ENCODE results near the gene PTRH1. TPM values are rescaled to one million over a fixed set of nuclear protein-coding genes. Genes with fewer than 3 reads are reported as not detected.

PTRH1 gene
- total RNA-seq, 2 donors from 2014 or later: 6.5 to 13.5 TPM

DNA sequence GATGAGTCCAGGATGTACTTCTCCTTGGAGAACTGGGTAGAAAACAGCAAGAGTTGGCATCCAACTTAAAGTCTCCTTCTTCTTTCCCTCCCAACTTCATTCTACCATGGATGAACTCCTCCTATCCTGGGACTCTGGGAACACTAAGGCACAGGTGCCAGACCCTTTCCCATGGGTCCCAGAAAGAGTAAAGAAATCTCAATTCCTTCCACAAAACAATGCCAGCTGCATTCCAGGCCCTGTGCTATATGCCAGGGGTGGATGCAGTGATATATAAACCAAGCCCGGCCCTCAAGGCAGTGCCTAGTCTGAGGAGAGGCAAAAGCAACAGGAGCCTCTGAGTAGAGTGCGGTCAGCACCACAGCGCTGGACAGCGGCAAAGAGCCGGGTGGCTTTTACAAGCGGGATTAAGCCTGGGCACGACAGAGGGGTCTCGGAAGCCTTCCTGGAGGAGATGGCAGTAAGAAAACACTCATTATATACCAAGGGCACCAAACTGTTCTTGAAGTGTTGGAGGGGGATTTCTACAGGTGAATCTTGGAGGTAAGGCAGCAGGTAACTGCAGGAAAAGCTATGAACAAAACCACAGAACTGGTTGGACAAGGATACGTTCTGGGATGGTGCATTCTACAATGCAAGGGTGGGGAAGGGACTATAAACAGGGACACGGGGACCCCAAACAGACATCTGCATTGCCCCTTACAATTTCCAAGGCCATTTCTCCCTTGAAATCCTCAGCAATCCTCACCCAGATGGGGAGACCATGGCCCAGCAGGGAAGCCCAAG is 36.0 kb upstream of the PTRH1 start:
- Mint-ChIP-seq H3K27me3 (no peaks in the 10 kb centered on the region), H3K27ac (no peak overlapping the region), H3K4me1 (peaks cover 8% of the 10 kb centered on the region), H3K36me3 (ENCODE audit: low read depth) (peaks cover 66% of the 10 kb centered on the region), H3K9me3 (no peaks in the 10 kb centered on the region), H3K4me3 (no peak overlapping the region)
- no peak for ATAC-seq (replicated peaks)

DNA sequence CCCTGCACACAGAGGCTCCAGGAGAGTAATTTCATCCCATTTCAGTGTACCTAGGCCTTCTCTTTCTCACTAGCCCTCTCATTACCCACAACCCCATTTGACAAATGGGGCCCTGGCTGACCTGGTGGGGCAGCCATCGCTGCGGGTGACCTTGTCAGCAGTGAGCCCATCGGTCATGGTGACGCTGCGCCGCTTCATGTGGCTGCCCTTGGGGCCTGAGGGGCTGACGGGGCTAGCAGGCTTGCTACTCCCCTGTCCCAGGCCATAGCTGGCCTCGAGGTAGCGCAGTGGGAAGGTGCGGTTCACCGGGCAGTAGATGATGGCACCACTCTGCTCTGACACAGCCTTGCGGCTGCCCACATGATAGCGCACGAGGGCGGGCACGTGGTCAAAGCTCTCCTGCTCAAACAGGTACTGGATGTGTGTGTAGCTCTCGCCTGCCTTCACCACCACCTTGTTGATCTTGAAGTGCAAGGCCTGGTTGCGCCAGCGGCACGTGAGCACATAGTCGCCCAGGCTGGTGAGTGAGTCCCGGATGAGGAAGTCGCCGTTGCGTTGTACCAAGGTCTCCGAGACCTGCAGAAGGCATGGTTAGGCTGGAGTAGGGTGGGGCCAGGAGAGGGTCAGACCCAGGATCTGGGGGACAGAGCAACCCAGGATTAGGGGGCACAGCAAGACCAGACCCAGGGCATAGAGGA is 33.8 kb upstream of the PTRH1 start:
- Mint-ChIP-seq H3K4me3 (no peak overlapping the region), H3K27ac (no peak overlapping the region), H3K4me1 (peaks cover 8% of the 10 kb centered on the region), H3K36me3 (ENCODE audit: low read depth) (peaks cover 87% of the 10 kb centered on the region), H3K9me3 (no peaks in the 10 kb centered on the region), H3K27me3 (no peaks in the 10 kb centered on the region)
- ATAC-seq (replicated peaks): no peak

DNA sequence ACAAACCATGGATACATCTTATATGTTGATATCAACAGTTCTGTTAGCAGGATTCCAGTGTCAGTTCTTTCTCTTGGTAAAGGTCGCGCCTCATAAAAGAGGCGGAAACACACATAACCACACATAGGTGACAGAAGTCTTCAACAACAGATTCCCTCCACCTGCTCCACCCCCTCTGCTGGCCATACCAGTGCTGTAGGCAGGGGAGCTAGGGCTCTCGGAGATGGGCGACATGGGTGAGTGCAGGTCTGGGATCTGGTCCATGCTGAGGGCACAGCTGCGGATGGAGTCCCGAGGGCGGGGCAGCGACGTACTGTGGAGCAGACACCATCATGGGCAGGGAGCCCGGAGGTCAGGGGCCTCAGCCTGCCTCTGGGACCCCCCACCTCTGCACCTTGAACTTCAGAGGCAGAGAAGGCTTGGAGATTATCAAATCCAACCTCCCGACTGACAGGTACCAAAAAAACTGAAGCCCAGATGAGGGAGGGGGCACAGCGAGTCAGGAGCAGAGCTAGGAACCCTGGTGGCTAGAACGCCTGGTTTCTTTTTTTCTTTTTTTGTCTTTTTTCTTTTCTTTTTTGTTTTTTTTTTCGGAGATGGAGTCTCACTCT is 31.6 kb upstream of the PTRH1 start:
- ATAC-seq (replicated peaks): no peak
- Mint-ChIP-seq H3K27ac (peak overlapping the region; percentile 28), H3K27me3 (no peaks in the 10 kb centered on the region), H3K4me1 (peaks cover 3% of the 10 kb centered on the region), H3K4me3 (no peak overlapping the region), H3K9me3 (no peaks in the 10 kb centered on the region), H3K36me3 (ENCODE audit: low read depth) (peaks cover 98% of the 10 kb centered on the region)

DNA sequence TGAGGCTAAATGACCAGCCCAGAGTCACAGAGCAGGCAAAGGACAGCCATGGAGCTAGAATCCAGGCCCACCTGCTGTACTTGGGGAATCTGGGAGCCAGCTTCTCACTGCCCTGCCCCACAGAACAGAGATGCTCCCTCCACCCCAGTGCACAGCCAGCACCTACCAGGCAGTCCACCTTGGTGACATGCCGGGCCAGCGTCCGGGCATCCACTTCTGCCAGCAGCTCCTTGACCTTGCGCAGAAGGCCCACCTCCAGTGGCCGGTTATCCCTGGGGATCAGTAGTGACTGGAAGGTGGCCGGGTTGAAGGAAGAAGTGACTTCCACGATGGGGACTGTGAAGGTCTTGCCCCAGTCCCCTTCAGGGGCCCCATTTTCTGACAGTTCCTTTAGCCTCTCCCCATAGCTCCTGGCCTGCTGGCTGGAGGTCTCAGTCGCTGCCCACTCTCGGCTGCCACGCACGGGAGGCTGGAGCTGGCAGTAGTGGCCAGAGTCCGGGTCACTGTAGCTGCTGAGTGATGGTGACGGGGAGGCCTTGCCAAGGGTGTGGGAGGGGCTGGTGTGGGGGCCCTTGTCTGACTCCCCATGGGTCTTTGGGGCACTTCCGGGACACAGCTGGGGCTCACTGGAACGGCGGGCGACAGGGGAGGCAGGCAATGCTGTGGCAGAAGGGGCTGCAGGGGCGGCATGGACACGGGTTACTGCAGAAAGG is 29.1 kb upstream of the PTRH1 start:
- H3K4me3 Mint-ChIP-seq: no peak overlapping the region
- no peak overlapping the region for H3K27ac Mint-ChIP-seq
- no peaks in the 10 kb centered on the region for H3K9me3 Mint-ChIP-seq
- peaks cover 89% of the 10 kb centered on the region for H3K36me3 Mint-ChIP-seq (ENCODE audit: low read depth)
- H3K4me1 Mint-ChIP-seq: no peaks in the 10 kb centered on the region
- H3K27me3 Mint-ChIP-seq: no peaks in the 10 kb centered on the region
- ATAC-seq (replicated peaks): no peak

DNA sequence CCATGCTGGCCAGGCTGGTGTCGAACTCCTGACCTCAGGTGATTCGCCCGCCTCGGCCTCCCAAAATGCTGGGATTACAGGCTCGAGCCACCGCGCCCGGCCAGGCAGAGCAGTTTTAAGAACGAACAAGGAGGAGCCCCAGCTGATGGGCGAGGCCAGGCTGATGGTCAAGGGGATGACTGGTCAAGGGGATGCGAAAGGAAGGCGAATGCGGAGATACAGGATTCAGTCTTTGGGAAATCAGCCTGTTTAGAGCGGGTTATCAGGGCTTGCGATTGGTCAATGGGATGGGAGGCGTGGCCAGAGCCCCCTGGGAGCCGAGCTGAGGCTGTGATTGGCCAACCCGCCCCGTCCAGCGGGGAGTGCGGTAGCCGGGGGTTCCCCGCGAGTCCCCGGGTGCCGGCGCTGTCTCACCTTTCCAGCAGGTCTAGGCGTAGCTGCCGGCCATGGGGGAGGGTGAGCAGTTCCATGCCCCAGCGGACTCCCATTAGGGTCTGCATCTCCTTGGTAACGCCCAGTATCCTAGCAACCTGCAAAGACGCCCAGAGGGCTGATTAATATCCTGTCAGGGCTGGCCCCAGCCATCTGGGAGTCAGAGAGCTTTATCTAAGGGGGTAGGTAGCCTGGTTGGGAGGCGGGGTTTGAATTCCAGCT is 27.1 kb upstream of the PTRH1 start:
- Mint-ChIP-seq H3K27me3 (no peaks in the 10 kb centered on the region), H3K9me3 (no peaks in the 10 kb centered on the region), H3K27ac (no peak overlapping the region), H3K36me3 (ENCODE audit: low read depth) (peaks cover 86% of the 10 kb centered on the region), H3K4me3 (no peak overlapping the region), H3K4me1 (no peaks in the 10 kb centered on the region)
- ATAC-seq (replicated peaks): no peak

DNA sequence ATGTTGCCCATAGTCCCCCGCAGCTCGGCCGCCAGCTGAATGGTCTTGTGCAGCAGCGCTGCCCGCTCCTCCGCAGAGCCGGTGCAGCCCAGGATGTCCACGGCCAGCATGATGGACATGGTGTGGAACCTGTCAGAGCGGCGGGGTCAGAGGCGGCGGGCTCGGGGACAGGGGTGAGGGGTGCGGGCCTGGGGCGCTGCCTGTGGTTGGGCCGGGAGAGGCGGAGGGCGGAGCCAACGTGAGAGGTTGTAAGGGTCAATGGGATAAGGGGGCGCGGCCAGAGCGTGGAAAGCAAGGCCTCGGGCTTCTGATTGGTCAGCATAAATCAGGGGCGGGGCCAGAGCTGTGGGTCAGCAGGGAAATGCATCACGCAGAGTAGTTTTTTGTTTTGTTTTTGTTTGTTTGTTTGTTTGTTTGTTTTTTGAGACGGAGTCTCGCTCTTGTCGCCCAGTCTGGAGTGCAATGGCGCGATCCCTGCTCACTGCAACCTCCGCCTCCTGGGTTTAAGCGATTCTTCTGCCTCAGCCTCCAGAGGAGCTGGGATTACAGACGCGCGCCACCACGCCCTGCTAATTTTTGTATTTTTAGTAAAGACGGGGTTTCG is 26.5 kb upstream of the PTRH1 start:
- H3K4me1 Mint-ChIP-seq: no peaks in the 10 kb centered on the region
- peaks cover 80% of the 10 kb centered on the region for H3K36me3 Mint-ChIP-seq (ENCODE audit: low read depth)
- ATAC-seq (replicated peaks): peak; percentile 21
- H3K27me3 Mint-ChIP-seq: no peaks in the 10 kb centered on the region
- H3K4me3 Mint-ChIP-seq: no peak overlapping the region
- no peak overlapping the region for H3K27ac Mint-ChIP-seq
- no peaks in the 10 kb centered on the region for H3K9me3 Mint-ChIP-seq

DNA sequence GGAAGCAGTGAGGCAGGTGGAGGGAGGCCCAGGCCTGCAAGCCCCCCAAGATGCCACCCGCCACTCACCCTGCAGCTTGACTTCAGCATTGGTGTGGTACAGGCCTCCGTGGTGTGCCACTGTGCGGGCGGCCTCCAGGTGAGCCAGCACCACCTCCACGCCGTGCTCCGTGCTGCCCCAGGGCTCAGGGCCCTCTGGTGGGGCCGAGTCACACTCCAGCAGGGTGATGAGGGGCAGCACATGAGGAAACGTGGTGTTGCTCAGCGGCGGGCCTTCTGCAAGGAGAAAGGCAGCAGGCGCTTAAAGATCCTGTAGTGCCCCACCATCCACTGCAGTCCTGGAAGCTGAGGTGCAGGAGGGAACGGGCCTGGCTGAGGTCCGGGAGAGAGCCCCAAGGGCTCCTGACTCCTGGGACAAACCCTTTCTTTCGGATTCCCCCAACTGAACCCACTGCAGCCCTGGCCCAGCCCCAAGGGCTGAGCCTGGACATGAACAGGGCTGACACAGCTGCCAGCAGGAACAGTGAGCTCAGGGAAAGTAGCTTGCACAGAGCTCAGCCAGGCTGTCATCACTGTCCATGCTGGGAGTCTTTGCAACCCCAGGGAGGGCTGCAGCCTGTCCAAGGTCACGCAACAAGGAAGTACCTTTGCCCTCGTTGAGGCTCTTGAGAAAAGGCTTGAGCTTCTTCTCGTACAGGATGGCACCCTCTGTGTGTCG is 24.3 kb upstream of the PTRH1 start:
- no peaks in the 10 kb centered on the region for H3K9me3 Mint-ChIP-seq
- no peaks in the 10 kb centered on the region for H3K27me3 Mint-ChIP-seq

DNA sequence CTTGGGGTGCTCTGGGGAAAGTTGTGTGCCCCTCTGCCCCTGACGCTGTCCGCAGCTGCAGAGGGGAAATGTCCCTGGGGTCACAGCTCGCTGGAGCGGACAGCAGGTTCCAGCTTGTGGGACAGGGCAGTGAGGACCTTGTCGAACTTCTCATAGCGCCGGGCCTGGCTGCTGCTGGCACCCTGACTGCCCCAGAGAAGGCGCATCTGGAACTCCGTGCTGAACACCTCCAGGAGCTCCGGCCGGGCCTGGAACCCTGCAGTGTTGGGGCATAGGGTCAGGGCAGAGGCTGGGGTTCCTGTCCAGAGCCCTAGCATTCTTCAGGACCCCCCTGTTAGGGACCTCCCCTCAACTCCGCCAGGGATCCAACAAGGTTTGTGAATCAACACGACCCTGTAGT is 23.2 kb upstream of the PTRH1 start:
- Mint-ChIP-seq H3K27ac (no peak overlapping the region), H3K27me3 (no peaks in the 10 kb centered on the region), H3K36me3 (ENCODE audit: low read depth) (peaks cover 48% of the 10 kb centered on the region), H3K4me3 (no peak overlapping the region), H3K4me1 (peaks cover 4% of the 10 kb centered on the region), H3K9me3 (no peaks in the 10 kb centered on the region)
- ATAC-seq (replicated peaks): no peak

More for the DNA sequence above, 24.3 kb upstream of the PTRH1 start:
- H3K4me3 Mint-ChIP-seq: no peak overlapping the region
- no peaks in the 10 kb centered on the region for H3K4me1 Mint-ChIP-seq
- H3K27ac Mint-ChIP-seq: no peak overlapping the region
- no peak for ATAC-seq (replicated peaks)
- peaks cover 58% of the 10 kb centered on the region for H3K36me3 Mint-ChIP-seq (ENCODE audit: low read depth)

DNA sequence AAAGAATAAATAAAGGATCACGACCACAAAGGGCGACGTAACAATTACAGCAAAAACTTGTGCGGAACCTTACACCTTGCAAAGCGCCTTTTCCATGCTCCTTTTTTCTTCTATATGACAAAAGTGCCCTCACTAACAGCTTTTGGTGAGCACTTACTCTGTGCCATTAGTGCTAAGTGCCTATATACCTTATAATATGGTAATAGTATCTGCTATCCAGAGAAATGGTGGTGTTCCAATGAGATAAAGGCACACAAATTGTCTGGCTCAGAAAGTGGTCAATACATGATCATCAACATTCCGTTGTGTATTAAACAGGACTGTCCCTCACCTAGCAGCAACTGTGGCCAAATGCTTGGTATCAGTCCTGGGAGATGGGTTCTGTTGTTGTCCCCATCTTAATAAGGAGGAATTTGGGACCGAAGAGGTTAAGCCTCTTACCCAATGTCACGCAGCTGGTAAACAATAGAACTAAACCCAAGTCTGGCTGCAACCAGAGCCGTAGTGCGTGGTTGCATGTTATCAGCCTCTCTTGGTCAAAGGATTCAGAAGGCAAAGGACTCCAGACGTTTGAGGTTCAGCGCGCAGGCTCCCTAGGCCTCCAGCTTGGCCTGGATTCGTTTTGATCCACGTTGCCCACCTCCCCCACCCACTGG is 20.2 kb upstream of the PTRH1 start:
- peaks cover 5% of the 10 kb centered on the region for H3K4me1 Mint-ChIP-seq
- peak overlapping the region; percentile 80 for H3K4me3 Mint-ChIP-seq
- ATAC-seq (replicated peaks): no peak
- H3K27ac Mint-ChIP-seq: peak overlapping the region; percentile 92
- peaks cover 18% of the 10 kb centered on the region for H3K36me3 Mint-ChIP-seq (ENCODE audit: low read depth)
- H3K9me3 Mint-ChIP-seq: no peaks in the 10 kb centered on the region
- H3K27me3 Mint-ChIP-seq: no peaks in the 10 kb centered on the region

DNA sequence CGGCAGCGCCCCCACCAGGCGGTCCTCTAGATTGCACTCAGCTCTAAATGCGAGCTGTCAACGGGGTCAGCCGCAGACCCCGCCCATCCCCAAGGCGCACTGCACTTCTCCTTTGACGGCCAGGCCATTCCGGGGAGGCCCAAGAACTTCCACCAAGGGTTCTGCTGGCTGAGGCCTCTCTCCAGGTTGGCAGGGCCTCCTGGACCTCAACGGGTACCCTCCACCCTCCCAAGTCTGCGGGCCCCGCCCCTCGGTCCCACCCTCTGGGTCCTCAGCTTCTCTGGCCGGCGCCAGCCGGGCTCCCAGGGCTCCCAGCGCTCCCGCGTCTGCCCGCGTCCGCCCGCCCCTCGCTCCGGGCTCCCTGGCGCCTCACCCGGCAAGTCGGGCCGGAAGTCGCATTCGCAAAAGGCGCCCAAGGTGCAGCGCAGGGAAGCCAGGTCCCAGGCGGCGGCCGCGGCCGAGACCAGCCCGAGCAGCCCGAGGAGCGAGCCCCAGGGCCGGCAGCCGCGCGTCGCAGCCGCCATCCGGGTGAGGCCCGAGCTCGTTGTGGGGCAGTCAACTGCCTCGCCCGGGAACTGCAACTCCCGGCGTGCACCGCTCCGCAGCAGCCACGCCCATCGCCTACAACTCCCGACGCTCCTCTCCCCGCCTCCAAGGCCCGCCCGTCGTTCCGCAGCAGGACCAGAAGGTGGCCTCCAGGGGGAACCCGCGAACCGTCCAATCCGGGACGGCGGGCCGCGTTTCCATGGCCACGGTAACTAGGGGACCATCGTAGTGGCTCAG is 19.5 kb upstream of the PTRH1 start, which contains the start of gene TOR2A:
Gene TOR2A, minus strand, starts transcription at position 548 of the 783 bp plus-strand sequence. Its CDS starts 24 bp downstream, at position 524.
- H3K4me3 Mint-ChIP-seq: peak within 1 kb of the TSS; percentile 80
- peak within 1 kb of the TSS; percentile 92 for H3K27ac Mint-ChIP-seq
- H3K4me1 Mint-ChIP-seq: peaks cover 5% of the 10 kb centered on the region
- peaks cover 18% of the 10 kb centered on the region for H3K36me3 Mint-ChIP-seq (ENCODE audit: low read depth)
- peak; percentile 96 for ATAC-seq (replicated peaks)
- H3K9me3 Mint-ChIP-seq: no peaks in the 10 kb centered on the region
- H3K27me3 Mint-ChIP-seq: no peaks in the 10 kb centered on the region

DNA sequence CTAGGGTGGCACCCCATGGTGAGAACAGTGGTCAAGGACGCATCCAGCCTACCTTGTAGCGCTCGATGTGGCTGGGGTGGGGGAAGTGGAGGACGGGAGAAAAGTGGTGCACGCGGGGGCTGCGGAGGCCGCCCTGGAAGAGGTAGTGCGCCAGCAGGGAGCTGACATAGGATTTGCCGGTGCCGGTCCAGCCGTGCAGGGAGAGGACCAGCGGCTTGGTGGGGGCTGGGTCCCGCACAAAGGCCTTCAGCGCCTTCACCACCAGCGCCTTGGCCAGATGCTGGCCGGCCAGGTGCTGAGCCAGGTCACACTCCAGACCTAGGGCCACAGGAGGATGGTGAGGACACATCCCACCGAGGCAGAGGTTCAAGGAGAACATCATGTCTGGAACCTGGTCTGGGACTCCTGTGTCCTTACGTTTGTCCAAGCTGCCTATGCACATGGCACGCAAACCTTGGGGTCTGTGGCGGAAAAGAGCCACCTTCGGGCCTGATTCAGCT is 18.8 kb upstream of the PTRH1 start:
- no peaks in the 10 kb centered on the region for H3K27me3 Mint-ChIP-seq
- peak overlapping the region; percentile 92 for H3K27ac Mint-ChIP-seq
- H3K4me3 Mint-ChIP-seq: peak overlapping the region; percentile 80
- no peak for ATAC-seq (replicated peaks)
- no peaks in the 10 kb centered on the region for H3K9me3 Mint-ChIP-seq
- H3K36me3 Mint-ChIP-seq (ENCODE audit: low read depth): peaks cover 15% of the 10 kb centered on the region
- peaks cover 5% of the 10 kb centered on the region for H3K4me1 Mint-ChIP-seq

DNA sequence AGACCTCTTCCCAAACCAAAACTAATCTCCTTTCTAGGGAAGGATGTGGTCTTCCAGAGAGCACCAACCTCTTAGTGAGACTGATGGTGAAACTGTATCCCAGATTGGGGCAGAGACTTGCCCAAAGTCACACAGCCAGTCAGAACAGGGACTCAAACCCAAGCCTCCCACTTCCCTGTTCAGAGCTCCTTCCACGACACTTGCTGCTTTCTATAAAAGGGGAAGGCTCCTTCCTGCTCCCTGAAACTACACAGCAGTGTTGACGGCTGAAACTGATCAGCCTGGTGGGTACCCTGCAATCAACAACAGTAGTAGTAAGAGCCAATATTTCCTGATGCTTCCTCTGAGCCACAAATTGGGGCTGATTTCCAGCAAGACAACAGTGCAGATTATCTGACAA is 18.2 kb upstream of the PTRH1 start:
- peak overlapping the region; percentile 80 for H3K4me3 Mint-ChIP-seq
- peaks cover 5% of the 10 kb centered on the region for H3K4me1 Mint-ChIP-seq
- H3K36me3 Mint-ChIP-seq (ENCODE audit: low read depth): peaks cover 8% of the 10 kb centered on the region
- ATAC-seq (replicated peaks): no peak
- no peaks in the 10 kb centered on the region for H3K9me3 Mint-ChIP-seq
- no peaks in the 10 kb centered on the region for H3K27me3 Mint-ChIP-seq
- H3K27ac Mint-ChIP-seq: peak overlapping the region; percentile 92

All from activated T-helper 17 cell treated with anti-CD3 and anti-CD28 coated beads, Interleukin-2, amount 50 U/mL, for 72 hours (primary cell).